Measurements from ENCODE around the gene LRRC53. TPM values are rescaled to one million over a fixed set of nuclear protein-coding genes. Genes with fewer than 3 reads are reported as not detected.

The LRRC53 gene
- total and polyA plus RNA-seq, 2 experiments from 2014 or later, result not detected

GRCh38 chr1:74505928-74506710 lies 6.3 kb downstream of the LRRC53 start:
- no peak overlapping the region for H3K4me3 Mint-ChIP-seq
- no peak for ATAC-seq
- DNase-seq (ENCODE audit: low spot score), result no peak

More at GRCh38 chr1:74505928-74506710, 6.3 kb downstream of the LRRC53 start:
- Histone ChIP-seq H3K79me2 (replicated peaks; ENCODE audit: insufficient read depth) (no peaks in the 10 kb centered on the region), H4K20me1 (replicated peaks; ENCODE audit: insufficient read depth) (no peaks in the 10 kb centered on the region), H3F3A (replicated peaks; ENCODE audit: low read depth) (no peaks in the 10 kb centered on the region), H3K9me2 (ENCODE audit: insufficient read depth) (no peaks in the 10 kb centered on the region), H3K4me1 (ENCODE audit: insufficient read depth) (peaks cover 24% of the 10 kb centered on the region), H3K4me3 (no peak overlapping the region), H3K27me3 (ENCODE audit: insufficient read depth) (no peaks in the 10 kb centered on the region), H3K36me3 (ENCODE audit: insufficient read depth) (no peaks in the 10 kb centered on the region), H3K27ac (ENCODE audit: low read depth) (no peak overlapping the region), H2AFZ (no peak overlapping the region), H3K4me2 (no peak overlapping the region)
- H3K27ac Mint-ChIP-seq, result no peak overlapping the region; the same call in 1 of the 2 replicates
- no peaks in the 10 kb centered on the region for H3K36me3 Mint-ChIP-seq (ENCODE audit: low read depth)
- H3K27me3 Mint-ChIP-seq (ENCODE audit: insufficient read depth, low read depth, poor library complexity), result peaks cover 13% of the 10 kb centered on the region
- H3K9me3 Mint-ChIP-seq, result no peaks in the 10 kb centered on the region
- peaks cover 28% of the 10 kb centered on the region for H3K4me1 Mint-ChIP-seq
- TF ChIP-seq ZNF462 (CRISPR knock-in tag; IDR thresholded peaks at IDR 0.05), result no peak
- TF ChIP-seq ZNF331 (CRISPR knock-in tag; IDR thresholded peaks at IDR 0.05; ENCODE audit: low read depth), result no peak
- no peak for TF ChIP-seq POLR2AphosphoS5 (IDR thresholded peaks at IDR 0.05; ENCODE audit: low read depth)
- no peak for TF ChIP-seq ETS1 (IDR thresholded peaks at IDR 0.05)
- TF ChIP-seq CREB1 (CRISPR knock-in tag; IDR thresholded peaks at IDR 0.05; ENCODE audit: low read depth), result no peak
- TF ChIP-seq ZNF114 (CRISPR knock-in tag; IDR thresholded peaks at IDR 0.05), result no peak
- no peak for TF ChIP-seq JUNB (IDR thresholded peaks at IDR 0.05; ENCODE audit: unreplicated experiment)
- TF ChIP-seq REST (IDR thresholded peaks at IDR 0.05; ENCODE audit: unreplicated experiment), result no peak
- TF ChIP-seq NANOG (IDR thresholded peaks at IDR 0.05; ENCODE audit: borderline replicate concordance), result no peak
- TF ChIP-seq STAT1 (IDR thresholded peaks at IDR 0.05; ENCODE audit: unreplicated experiment), result no peak
- TF ChIP-seq EZH2 (IDR thresholded peaks at IDR 0.05; ENCODE audit: low read depth, unreplicated experiment), result no peak
- no peak for TF ChIP-seq CTCF (conservative IDR thresholded peaks at IDR 0.05; ENCODE audit: low read depth in 2 of 2)
- TF ChIP-seq EZH2phosphoT487 (IDR thresholded peaks at IDR 0.05; ENCODE audit: unreplicated experiment), result no peak
